ENCODE data around the gene MAPK14.

DNA sequence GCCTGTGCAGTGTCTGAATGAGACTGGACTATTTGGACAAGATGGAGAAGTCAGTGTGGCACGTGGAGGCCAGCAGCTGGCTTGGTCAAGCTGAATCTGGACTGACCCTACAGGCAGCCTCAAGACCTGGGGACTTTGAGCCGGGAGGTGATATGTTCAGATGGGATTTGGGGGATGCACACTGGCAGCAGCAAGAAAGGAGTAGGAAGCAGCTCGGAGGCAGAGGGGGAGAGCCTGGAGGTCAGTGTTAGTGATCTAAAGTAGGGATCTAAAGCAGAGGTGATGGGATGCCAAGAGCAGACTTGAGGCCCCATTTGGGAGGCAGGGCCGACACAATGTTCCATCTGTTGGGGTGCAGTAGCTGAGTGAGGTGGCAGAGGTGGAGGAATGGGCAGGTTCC, 105.5 kb downstream of the MAPK14 start:
- TF ChIP-seq, protein P1, sequence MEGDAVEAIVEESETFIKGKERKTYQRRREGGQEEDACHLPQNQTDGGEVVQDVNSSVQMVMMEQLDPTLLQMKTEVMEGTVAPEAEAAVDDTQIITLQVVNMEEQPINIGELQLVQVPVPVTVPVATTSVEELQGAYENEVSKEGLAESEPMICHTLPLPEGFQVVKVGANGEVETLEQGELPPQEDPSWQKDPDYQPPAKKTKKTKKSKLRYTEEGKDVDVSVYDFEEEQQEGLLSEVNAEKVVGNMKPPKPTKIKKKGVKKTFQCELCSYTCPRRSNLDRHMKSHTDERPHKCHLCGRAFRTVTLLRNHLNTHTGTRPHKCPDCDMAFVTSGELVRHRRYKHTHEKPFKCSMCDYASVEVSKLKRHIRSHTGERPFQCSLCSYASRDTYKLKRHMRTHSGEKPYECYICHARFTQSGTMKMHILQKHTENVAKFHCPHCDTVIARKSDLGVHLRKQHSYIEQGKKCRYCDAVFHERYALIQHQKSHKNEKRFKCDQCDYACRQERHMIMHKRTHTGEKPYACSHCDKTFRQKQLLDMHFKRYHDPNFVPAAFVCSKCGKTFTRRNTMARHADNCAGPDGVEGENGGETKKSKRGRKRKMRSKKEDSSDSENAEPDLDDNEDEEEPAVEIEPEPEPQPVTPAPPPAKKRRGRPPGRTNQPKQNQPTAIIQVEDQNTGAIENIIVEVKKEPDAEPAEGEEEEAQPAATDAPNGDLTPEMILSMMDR (IDR thresholded peaks at IDR 0.05; ENCODE audit: low read length), result no peak
- no peak for TF ChIP-seq EZH2phosphoT487 (IDR thresholded peaks at IDR 0.05; ENCODE audit: low read length)
- no peak for TF ChIP-seq EZH2 (optimal IDR thresholded peaks at IDR 0.05; ENCODE audit: low read depth, low read length)

Data from MM.1S (cell line).